Glutamatergic neuron (in vitro differentiated cells): ENCODE results near the gene SPARC. TPM values are rescaled to one million over a fixed set of nuclear protein-coding genes. Genes with fewer than 3 reads are reported as not detected.
A peak's percentile ranks its signal among the peaks of the same experiment; 100 is the strongest.

Experiments used
- DNase-seq: peaks from one replicate; pipeline ENCODE4 v3.0.0; 2022
- H3K27ac Mint-ChIP-seq: one replicate; pipeline ENCODE4 v1.8.0; 2020; ENCODE audit warnings: mild to moderate bottlenecking, mixed read lengths, inconsistent platforms; ENCODE audit not compliant: unreplicated experiment
- H3K27me3 Mint-ChIP-seq: one replicate; pipeline ENCODE4 v1.8.0; 2020; ENCODE audit warnings: mild to moderate bottlenecking, moderate library complexity, mixed read lengths, inconsistent platforms; ENCODE audit not compliant: unreplicated experiment
- H3K36me3 Mint-ChIP-seq: one replicate; pipeline ENCODE4 v1.8.0; 2020; ENCODE audit warnings: mild to moderate bottlenecking, mixed read lengths, inconsistent platforms; ENCODE audit not compliant: unreplicated experiment
- H3K4me1 Mint-ChIP-seq: one replicate; pipeline ENCODE4 v1.8.0; 2020; ENCODE audit warnings: mild to moderate bottlenecking, low read depth, mixed read lengths, inconsistent platforms; ENCODE audit not compliant: unreplicated experiment
- H3K4me3 Mint-ChIP-seq: one replicate; pipeline ENCODE4 v1.8.0; 2020; ENCODE audit warnings: mild to moderate bottlenecking, mixed read lengths, inconsistent platforms; ENCODE audit not compliant: unreplicated experiment
- H3K9me3 Mint-ChIP-seq: one replicate; pipeline ENCODE4 v1.8.0; 2020; ENCODE audit warnings: mild to moderate bottlenecking, moderate library complexity, mixed read lengths, inconsistent platforms; ENCODE audit not compliant: unreplicated experiment
- total RNA-seq: library from RNA; stranded (reverse); fragmentation: NEBNext Ultra II Directional; extraction: Animal tissue kit (Norgen Biotek cat#: 25700); gene quantifications from one replicate; pipeline ENCODE4 v1.2.1, GENCODE V29; 2021; ENCODE audit not compliant: unreplicated experiment
- TF ChIP-seq, protein P1 (sequence below): fragments of 200-600 bp; sonication (generic); IDR thresholded peaks from one replicate; pipeline ENCODE4 v1.5.0; 2021; ENCODE audit not compliant: partially characterized antibody, unreplicated experiment

Gene SPARC
- total RNA-seq, 1 donor from 2014 or later, result 946 TPM

DNA sequence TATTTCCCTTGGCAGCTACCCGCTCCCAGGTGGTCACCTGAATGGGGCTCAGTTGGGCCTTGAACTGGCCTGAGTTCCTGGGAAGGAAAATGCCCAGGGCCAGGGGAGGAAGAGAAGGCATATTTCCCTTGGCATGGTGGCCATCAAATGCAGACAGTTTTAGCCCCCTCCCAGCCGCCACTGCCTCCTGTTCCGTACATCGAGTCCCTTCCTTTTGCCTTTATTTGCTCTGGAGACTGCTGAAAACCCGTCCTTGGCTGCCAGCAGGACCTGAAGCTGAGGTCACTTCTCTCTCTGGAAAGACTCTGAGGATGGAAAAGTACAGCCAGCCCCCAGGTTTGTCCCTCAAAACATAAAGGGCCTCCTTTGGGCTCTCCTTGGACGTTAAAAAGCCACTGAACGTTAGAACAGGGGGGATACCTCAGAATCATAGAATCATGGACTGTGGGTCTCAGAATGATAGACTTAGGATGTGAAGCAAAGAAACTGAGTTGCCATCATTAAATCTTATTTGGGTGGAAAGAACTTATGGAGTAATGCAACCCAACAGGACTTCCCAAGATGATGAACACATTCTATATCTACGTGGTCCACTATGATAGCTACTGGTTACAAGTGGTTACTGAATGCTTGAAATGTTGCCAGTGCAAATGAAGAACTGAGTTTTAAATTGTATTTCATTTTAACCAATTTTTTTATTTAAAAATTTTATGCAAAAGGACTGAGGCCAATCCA lies 7.1 kb downstream of the SPARC start:
- Mint-ChIP-seq H3K4me3 (no peak overlapping the region), H3K27me3 (no peaks in the 10 kb centered on the region), H3K4me1 (peaks cover 33% of the 10 kb centered on the region), H3K36me3 (no peaks in the 10 kb centered on the region), H3K9me3 (no peaks in the 10 kb centered on the region), H3K27ac (no peak overlapping the region)
- TF ChIP-seq, protein P1, sequence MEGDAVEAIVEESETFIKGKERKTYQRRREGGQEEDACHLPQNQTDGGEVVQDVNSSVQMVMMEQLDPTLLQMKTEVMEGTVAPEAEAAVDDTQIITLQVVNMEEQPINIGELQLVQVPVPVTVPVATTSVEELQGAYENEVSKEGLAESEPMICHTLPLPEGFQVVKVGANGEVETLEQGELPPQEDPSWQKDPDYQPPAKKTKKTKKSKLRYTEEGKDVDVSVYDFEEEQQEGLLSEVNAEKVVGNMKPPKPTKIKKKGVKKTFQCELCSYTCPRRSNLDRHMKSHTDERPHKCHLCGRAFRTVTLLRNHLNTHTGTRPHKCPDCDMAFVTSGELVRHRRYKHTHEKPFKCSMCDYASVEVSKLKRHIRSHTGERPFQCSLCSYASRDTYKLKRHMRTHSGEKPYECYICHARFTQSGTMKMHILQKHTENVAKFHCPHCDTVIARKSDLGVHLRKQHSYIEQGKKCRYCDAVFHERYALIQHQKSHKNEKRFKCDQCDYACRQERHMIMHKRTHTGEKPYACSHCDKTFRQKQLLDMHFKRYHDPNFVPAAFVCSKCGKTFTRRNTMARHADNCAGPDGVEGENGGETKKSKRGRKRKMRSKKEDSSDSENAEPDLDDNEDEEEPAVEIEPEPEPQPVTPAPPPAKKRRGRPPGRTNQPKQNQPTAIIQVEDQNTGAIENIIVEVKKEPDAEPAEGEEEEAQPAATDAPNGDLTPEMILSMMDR, result no peak
- DNase-seq, result no peak

DNA sequence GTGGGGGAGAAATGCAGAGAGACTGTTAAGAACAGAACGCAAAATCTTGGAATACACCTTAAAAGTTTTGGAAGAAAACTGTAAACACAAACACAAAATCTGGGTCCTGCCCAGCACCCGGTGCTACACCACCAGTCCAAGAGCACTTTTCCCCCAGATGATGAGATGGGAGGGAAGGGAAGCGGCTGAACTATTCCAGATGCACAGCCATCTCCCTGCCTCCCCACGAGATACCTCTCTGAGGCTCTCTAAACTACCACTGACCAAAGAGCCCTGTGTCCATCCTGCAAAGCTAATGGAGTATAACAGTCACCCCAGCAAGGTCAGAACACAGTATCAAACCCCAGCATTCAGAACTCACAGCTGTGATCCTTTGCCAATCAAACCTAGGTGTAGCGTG lies 8.0 kb downstream of the SPARC start:
- Mint-ChIP-seq H3K4me3 (no peak overlapping the region), H3K36me3 (no peaks in the 10 kb centered on the region), H3K9me3 (no peaks in the 10 kb centered on the region), H3K27me3 (no peaks in the 10 kb centered on the region), H3K27ac (peak overlapping the region; percentile 8), H3K4me1 (peaks cover 27% of the 10 kb centered on the region)
- TF ChIP-seq, protein P1, result no peak
- no peak for DNase-seq

DNA sequence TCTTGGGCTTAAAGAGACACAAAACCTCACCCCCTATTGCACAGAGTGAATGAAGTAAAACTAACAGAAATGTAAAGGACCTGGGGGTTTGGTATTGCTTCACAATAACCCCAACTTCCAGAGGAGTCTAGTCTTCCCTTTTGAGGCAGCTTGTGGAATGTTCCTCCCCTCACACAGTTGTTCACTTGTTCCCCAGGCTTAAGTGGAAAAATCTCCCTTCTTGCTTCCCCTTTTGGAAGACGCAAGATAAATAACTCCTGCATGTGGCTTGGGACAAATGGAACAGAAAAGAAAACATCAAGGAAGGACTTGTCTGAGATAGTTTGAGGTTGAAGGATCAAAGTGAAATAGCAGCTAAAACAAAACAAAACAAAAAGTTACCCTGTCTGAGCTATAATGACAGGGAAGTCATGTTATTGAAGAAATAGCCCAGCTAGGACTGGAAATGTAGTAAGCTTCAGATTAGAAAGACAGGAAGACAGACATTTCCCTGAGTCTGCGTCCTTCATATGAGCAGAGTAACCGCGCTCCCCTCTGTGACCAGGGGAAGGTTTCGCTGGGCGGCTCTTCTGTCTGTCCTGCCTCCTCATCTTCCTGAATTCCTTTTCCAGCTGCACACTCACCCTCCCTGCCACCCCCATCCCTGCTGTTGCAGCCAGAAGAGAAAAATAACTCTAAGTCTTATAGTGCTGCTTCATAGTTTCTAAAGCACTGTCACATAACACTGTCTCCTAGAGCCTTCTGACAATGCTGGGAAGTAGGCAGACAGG lies 8.8 kb downstream of the SPARC start:
- DNase-seq, result no peak
- no peaks in the 10 kb centered on the region for H3K27me3 Mint-ChIP-seq
- H3K4me3 Mint-ChIP-seq, result peak overlapping the region; percentile 8
- H3K4me1 Mint-ChIP-seq, result peaks cover 21% of the 10 kb centered on the region
- TF ChIP-seq, protein P1, result no peak
- peak overlapping the region; percentile 59 for H3K27ac Mint-ChIP-seq
- H3K36me3 Mint-ChIP-seq, result no peaks in the 10 kb centered on the region
- no peaks in the 10 kb centered on the region for H3K9me3 Mint-ChIP-seq

DNA sequence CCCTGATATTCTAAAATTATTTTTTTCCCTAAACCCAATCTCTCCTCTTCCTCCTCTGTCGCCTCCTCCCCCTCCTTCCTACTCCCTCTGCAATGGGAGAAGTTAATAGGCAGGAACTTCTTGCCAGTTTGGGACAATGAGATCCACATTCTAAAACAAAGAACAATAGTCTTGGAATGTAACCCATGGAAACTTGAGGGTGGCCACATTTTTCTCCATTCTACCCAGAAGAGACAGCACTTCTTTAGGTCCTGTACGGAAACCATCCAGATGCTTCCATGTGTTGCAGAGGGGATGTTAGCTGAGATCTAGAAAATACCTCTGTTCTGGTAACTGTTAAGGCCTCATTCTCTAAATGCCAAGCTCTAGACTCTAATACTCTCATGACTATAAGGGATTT lies 10.0 kb downstream of the SPARC start:
- H3K27me3 Mint-ChIP-seq, result no peaks in the 10 kb centered on the region
- peaks cover 13% of the 10 kb centered on the region for H3K4me1 Mint-ChIP-seq
- no peaks in the 10 kb centered on the region for H3K36me3 Mint-ChIP-seq
- H3K4me3 Mint-ChIP-seq, result no peak overlapping the region
- DNase-seq, result no peak
- H3K27ac Mint-ChIP-seq, result no peak overlapping the region
- H3K9me3 Mint-ChIP-seq, result no peaks in the 10 kb centered on the region
- TF ChIP-seq, protein P1, result no peak

DNA sequence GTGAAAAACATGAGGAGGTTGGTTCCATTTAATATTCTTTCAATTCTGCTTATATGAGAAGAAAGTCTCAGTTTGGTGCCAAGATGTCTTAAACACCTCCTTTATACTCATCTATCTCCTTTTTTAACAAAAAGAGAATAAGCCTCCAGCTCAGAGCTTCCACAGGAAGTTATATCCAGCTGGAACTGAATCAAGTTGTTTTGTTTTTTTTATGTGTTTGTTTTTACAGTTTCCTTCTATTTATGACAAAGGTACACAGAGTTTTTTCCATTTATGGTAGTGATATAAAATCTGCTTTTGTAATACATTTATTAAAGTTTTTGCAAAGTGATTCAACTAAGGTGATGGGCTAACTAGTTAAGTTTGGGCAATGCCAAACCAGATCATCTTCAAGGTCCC lies 10.4 kb downstream of the SPARC start:
- Mint-ChIP-seq H3K27ac (no peak overlapping the region), H3K4me3 (no peak overlapping the region), H3K36me3 (no peaks in the 10 kb centered on the region), H3K27me3 (no peaks in the 10 kb centered on the region), H3K4me1 (peaks cover 12% of the 10 kb centered on the region), H3K9me3 (no peaks in the 10 kb centered on the region)
- no peak for DNase-seq
- TF ChIP-seq, protein P1, result no peak
